Thyroid gland (tissue), 4 donors: Measurements from ENCODE around the gene SPATA20.

Source experiments
- POLR2A ChIP-seq, 2 donors: fragments of 450-650 bp; IDR thresholded peaks; one replicate each; pipeline ENCODE4 v1.6.1; 2017; ENCODE audit warnings: antibody characterized with exemption in 2 of 2, mild to moderate bottlenecking in 2 of 2, moderate library complexity in 1 of 2
- TF ChIP-seq, protein P1 (sequence below), 6 experiments: fragments of 200-600 bp in 3 of 6; fragments of 450-650 bp in 3 of 6; sonication (generic) in 3 of 6; IDR thresholded peaks; one replicate each; pipeline ENCODE4 v1.5.1; 2016 to 2019; ENCODE audit warnings: antibody characterized with exemption in 6 of 6, mild to moderate bottlenecking in 2 of 6, inconsistent platforms in 1 of 6, moderate library complexity in 1 of 6

DNA sequence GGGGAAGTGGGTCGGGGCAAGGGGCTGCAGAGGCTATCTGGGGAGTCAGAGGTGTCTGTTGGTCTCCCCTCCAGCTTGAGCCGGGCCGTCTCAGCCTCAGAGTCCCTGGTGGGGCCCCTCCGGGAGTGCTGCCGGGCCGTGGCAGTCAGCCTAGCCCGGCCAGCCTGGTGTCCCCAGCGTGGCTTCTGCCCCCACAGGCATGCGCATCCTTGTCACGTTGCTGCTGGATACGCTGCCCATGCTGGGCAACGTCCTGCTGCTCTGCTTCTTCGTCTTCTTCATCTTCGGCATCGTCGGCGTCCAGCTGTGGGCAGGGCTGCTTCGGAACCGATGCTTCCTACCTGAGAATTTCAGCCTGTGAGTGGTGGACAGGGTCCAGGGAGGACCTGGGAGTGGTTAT is 24.7 kb downstream of the SPATA20 start:
- TF ChIP-seq, protein P1, sequence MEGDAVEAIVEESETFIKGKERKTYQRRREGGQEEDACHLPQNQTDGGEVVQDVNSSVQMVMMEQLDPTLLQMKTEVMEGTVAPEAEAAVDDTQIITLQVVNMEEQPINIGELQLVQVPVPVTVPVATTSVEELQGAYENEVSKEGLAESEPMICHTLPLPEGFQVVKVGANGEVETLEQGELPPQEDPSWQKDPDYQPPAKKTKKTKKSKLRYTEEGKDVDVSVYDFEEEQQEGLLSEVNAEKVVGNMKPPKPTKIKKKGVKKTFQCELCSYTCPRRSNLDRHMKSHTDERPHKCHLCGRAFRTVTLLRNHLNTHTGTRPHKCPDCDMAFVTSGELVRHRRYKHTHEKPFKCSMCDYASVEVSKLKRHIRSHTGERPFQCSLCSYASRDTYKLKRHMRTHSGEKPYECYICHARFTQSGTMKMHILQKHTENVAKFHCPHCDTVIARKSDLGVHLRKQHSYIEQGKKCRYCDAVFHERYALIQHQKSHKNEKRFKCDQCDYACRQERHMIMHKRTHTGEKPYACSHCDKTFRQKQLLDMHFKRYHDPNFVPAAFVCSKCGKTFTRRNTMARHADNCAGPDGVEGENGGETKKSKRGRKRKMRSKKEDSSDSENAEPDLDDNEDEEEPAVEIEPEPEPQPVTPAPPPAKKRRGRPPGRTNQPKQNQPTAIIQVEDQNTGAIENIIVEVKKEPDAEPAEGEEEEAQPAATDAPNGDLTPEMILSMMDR (IDR thresholded peaks at IDR 0.05): no peak
- TF ChIP-seq POLR2A (IDR thresholded peaks at IDR 0.05): no peak
